ENCODE measurements around the gene C2orf49.

C2orf49 gene

DNA sequence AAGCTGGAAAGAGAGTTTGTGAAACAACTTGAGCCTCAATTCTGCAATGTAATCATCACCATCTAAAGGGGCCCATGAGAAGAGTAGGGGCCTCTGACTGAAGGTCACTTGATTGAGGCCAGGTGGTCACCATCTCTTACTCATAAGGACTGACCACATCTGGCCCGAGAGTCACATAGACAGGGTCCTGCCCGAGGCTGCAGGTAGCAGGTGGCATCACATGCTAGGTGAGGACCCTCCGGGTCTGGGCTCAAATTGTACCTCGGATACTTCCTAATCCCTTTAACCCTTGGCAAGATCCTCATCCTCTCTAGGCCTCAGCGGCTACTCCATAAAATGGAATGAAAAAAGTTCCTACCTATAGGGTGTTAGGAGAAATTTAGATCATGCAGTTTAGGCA is 44.8 kb downstream of the C2orf49 start:
- DNase-seq (ENCODE audit: low read depth, low spot score): no peak

GRCh38 chr2:105383432-105384166 is 46.3 kb downstream of the C2orf49 start:
- no peak for DNase-seq (ENCODE audit: low read depth, low spot score)

- DNase-seq (ENCODE audit: low read depth, low spot score): no peak
Observed at GRCh38 chr2:105384216-105384615, 46.9 kb downstream of the C2orf49 start.

DNA sequence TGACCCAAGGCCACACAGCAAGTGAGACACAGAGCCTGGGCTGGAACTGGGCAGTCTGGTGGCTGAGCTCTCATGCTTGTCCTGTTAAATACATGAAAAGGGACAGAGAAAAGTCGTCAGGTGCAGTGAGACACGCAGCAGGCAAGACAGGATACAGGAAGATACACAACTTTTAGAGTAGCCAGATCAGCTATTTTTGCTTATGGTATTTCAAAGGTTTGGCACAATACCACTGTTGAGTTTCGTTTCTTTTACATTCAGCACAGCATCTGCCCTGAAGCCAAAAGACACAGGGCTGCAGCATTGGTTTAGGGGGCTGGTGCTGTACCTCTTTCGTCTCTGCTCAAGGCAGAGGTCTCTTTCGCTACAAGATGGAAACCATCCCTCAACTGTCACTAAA is 47.5 kb downstream of the C2orf49 start:
- no peak for DNase-seq (ENCODE audit: low read depth, low spot score)

DNA sequence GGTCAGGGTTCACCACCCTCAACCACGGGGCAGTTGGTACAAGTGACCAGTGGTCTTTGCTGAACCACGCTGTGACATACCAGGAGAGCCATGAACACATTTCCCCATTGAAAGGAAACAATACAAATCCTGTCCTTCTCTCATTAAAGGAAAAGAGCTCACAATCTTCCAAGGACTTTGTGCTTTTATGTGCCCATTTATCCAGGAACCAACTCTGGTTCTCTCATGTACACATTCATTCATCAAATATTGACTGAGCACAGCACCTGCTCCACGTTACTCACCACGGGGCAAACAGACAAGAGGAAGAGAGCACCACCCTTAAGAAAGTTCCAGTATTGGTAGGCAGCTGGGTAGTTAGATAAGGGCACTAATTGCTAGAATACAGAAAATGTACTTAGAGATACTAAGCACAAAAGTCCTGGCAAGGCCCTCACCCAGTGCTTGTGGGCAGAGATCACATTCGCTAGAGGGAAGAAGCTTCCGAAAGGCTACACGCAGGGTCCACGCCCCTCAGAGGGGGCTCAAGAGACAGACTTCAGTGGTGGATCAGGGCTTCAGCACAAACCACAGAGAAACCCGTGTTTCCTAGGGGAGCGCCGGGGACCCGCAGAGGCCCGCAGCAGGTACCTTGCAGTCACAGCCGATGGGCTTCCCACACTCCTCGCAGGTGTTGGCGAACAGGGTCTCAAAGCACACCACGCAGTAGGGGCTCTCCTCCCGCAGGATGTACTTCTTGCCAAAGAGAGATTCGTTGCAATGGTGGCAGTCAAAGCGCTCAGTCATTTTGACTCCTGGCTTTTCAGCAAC is 48.6 kb downstream of the C2orf49 start:
- no peak for DNase-seq (ENCODE audit: low read depth, low spot score)

DNA sequence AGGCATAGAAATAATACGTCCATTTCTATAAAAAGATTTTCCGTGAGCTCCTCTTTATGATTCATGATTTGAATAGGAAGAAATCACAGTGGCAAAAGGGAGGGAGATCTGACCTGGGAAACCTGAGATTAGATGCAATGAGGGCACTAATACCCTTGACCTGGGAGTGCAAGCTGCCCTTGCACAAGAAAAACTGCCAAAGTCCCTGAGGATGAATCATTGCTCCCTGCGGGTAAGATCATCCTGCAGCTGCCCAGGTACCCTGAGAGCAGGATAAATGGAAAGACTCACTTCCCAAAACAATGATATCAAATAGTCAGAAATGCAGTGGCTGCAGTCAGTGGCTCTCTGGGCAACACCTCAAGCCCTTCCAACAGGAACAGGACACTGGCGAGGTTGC is 49.9 kb downstream of the C2orf49 start:
- no peak for DNase-seq (ENCODE audit: low read depth, low spot score)

- DNase-seq (ENCODE audit: low read depth, low spot score): no peak
Observed at GRCh38 chr2:105388971-105389381, 51.6 kb downstream of the C2orf49 start.

GRCh38 chr2:105390454-105390853 is 53.1 kb downstream of the C2orf49 start:
- no peak for DNase-seq (ENCODE audit: low read depth, low spot score)

DNA sequence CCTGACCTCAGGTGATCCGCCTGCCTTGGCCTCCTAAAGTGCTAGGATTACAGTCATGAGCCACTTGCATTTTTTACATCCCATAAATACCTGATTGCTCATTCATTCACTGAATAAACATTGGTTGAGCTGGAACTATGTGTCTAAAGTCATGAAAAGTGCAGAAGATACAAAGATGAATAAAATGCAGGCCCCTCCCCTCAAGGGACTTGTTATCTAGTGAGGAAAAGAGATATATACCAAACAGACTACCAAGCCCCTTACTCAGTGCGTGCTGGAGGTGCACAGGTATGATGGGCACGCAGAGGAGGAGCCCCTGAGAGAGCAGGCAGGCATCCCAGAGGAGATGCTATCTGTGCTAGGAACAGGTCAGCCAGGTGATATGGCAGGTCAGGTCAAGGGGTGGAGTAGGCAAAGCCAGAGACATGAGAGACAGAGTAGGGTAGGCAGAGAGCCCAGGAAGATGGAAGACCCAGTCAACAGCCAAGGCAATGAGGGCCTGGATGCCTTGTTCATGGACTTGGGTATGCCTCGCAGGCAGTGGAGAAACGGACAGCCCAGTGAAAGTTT is 53.8 kb downstream of the C2orf49 start:
- DNase-seq (ENCODE audit: low read depth, low spot score): no peak

GRCh38 chr2:105391763-105392662 is 54.7 kb downstream of the C2orf49 start:
- DNase-seq (ENCODE audit: low read depth, low spot score): no peak

- no peak for DNase-seq (ENCODE audit: low read depth, low spot score)
Observed at GRCh38 chr2:105393373-105394055, 56.2 kb downstream of the C2orf49 start.

- no peak for DNase-seq (ENCODE audit: low read depth, low spot score)
Observed at GRCh38 chr2:105394951-105395611, 57.7 kb downstream of the C2orf49 start.

GRCh38 chr2:105395691-105396090 is 58.4 kb downstream of the C2orf49 start:
- no peak for DNase-seq (ENCODE audit: low read depth, low spot score)

- peak; percentile 71 for DNase-seq (ENCODE audit: low read depth, low spot score)
Observed at GRCh38 chr2:105396254-105397024, 59.1 kb downstream of the C2orf49 start.

- DNase-seq (ENCODE audit: low read depth, low spot score): peak; percentile 54
Observed at GRCh38 chr2:105397025-105397722, 59.8 kb downstream of the C2orf49 start.

- no peak for DNase-seq (ENCODE audit: low read depth, low spot score)
Observed at GRCh38 chr2:105397953-105398335, 60.6 kb downstream of the C2orf49 start.

DNA sequence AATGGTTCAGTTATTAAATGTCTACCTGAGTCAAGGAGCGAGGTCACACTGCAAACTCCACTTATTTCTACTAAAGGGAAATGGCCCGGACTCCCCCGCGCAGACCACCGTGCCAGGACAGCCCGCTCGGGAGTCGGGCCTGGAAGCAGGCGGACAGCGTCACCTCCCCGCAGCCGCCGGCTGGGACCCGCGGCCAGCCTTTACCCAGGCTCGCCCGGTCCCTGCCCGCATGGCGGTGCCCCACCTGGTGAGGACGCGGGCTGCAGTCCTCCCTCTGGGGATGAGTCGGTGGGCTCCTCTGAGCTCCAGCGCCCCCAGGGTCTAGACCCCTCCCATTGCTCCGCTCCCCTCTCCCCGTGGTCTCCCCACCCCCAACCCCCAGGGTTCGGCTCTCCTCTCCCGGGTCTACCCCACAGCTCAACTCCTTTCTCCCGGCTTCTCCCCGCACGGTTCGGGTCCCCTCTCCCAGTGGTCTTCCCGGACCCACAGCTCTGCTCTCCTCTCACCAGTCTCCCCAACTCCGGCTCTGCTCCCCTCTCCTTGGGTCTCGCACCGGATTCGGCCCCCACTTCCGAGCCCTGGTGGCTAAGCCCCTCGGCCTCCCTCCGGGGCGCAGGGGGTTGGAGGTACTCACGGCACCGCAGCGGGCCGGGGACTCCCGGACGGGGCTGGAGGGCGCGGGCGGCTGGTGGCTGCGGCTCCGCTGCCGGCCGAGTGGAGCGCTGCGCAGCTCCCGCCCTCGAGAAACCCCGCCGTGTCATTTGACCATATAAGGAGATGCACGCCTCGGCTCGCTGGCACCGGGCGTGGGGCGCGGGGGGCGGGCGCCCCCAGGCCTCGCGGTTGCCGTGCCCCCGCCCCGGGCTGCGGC is 61.2 kb downstream of the C2orf49 start, which contains the start of gene FHL2:
FHL2 (minus strand) TSS at position 716 of the 871 bp plus-strand sequence. CDS start 12,535 bp downstream, outside the sequence.
- peak; percentile 86 for DNase-seq (ENCODE audit: low read depth, low spot score)

All from ELF-1 (cell line).